Activated T-helper 1 cell treated with anti-CD3 and anti-CD28 coated beads, Interleukin-12 subunit alpha, Interleukin-12 subunit beta, Interleukin-2, Interleukin-4 antibody, amounts not matched to agents 30 ng/mL and 10 ng/mL and 1 ng/mL, durations not matched to agents 14 hours and 24 hours and 36 hours (primary cell): ENCODE data around the gene MCCC1. TPM values are rescaled to one million over a fixed set of nuclear protein-coding genes. Genes with fewer than 3 reads are reported as not detected.
A peak's percentile ranks its signal among the peaks of the same experiment; 100 is the strongest.

ENCODE experiments used
- DNase-seq: peaks from one replicate; pipeline ENCODE4 v3.0.0; 2021; ENCODE audit warnings: low spot score
- H3K27ac Mint-ChIP-seq: one replicate; pipeline ENCODE4 v1.8.0; 2021; ENCODE audit warnings: mild to moderate bottlenecking, mixed read lengths
- H3K27me3 Mint-ChIP-seq: one replicate; pipeline ENCODE4 v1.8.0; 2022; ENCODE audit warnings: mild to moderate bottlenecking, moderate library complexity, mixed read lengths; ENCODE audit not compliant: insufficient read depth
- H3K36me3 Mint-ChIP-seq: one replicate; pipeline ENCODE4 v1.8.0; 2021; ENCODE audit warnings: low read depth, mixed read lengths
- H3K4me1 Mint-ChIP-seq: one replicate; pipeline ENCODE4 v1.8.0; 2021; ENCODE audit warnings: low read depth, mixed read lengths
- H3K4me3 Mint-ChIP-seq: one replicate; pipeline ENCODE4 v1.8.0; 2021; ENCODE audit warnings: mild to moderate bottlenecking, moderate library complexity, mixed read lengths
- H3K9me3 Mint-ChIP-seq: one replicate; pipeline ENCODE4 v1.8.0; 2021; ENCODE audit warnings: mixed read lengths
- intact Hi-C: fragments of 100-400 bp; cut with micrococcal nuclease; formaldehyde crosslinking; loops from one replicate; pipeline ENCODE4 v1.15.1; 2024
- total RNA-seq: library from RNA; stranded (reverse); gene quantifications from 2 replicates; pipeline ENCODE4 v1.2.3, GENCODE V29; 2022

Gene MCCC1
- total RNA-seq, 1 donor from 2014 or later, result 27.3 TPM

- no peaks in the 10 kb centered on the region for H3K27me3 Mint-ChIP-seq
- no peak overlapping the region for H3K27ac Mint-ChIP-seq
- intact Hi-C loops, result no loop called here
- no peaks in the 10 kb centered on the region for H3K9me3 Mint-ChIP-seq
- peaks cover 6% of the 10 kb centered on the region for H3K36me3 Mint-ChIP-seq
- peaks cover 16% of the 10 kb centered on the region for H3K4me1 Mint-ChIP-seq
- no peak overlapping the region for H3K4me3 Mint-ChIP-seq
- no peak for DNase-seq
Measured at GRCh38 chr3:182983876-182984275, 115.4 kb downstream of the MCCC1 start.

GRCh38 chr3:182981038-182981380, 118.3 kb downstream of the MCCC1 start:
- Mint-ChIP-seq H3K9me3 (no peaks in the 10 kb centered on the region), H3K4me1 (peaks cover 26% of the 10 kb centered on the region), H3K27ac (peak overlapping the region; percentile 90), H3K4me3 (peak overlapping the region; percentile 82), H3K36me3 (peaks cover 6% of the 10 kb centered on the region), H3K27me3 (no peaks in the 10 kb centered on the region)
- intact Hi-C loops, result loop anchor here (2.0 kb wide), 1 partner anchor 186 kb away; no protein-coding TSS in a partner anchor
- DNase-seq, result no peak

- Mint-ChIP-seq H3K4me3 (peak within 1 kb of the TSS; percentile 95), H3K9me3 (no peaks in the 10 kb centered on the region), H3K36me3 (peaks cover 6% of the 10 kb centered on the region), H3K27me3 (no peaks in the 10 kb centered on the region), H3K27ac (peak within 1 kb of the TSS; percentile 90), H3K4me1 (peaks cover 26% of the 10 kb centered on the region)
- intact Hi-C loops, result loop anchor here (1.0 to 2.0 kb wide), 2 partner anchors 119 to 186 kb away; partner anchors contain the start of gene MCCC1
- peak; percentile 89 for DNase-seq
Measured at GRCh38 chr3:182980204-182981037, 118.9 kb downstream of the MCCC1 start, which contains the start of gene DCUN1D1. TSS of gene DCUN1D1 (minus strand) at chr3:182980538. CDS start at chr3:182980489, 49 bp downstream.

DNA sequence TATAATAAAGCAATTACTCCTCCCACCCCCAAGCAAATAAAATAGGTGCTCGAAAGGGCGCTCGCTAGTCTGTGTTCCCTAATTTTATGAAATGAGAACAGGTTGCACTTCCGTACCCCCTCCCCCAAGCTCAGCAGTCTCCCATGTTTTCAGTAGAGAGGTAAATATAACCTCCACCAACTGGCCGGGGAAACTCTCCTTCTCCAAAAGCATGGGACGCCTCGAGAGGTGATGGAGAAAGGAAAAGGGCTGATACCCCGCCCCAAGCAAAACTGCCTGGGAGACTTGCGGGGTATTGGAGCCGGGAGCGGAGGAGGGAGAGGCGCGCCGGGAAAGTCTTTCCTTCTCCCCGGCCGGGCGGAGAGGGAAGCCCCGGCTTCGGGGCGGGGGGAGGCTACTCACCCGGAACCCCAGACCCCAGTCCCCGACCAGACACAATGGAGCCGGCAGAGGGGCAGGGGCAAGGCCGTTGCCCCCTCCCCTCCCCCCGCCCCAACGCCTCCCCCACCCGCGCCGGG, 119.6 kb downstream of the MCCC1 start:
- peak overlapping the region; percentile 95 for H3K4me3 Mint-ChIP-seq
- no peaks in the 10 kb centered on the region for H3K9me3 Mint-ChIP-seq
- H3K27me3 Mint-ChIP-seq, result no peaks in the 10 kb centered on the region
- no peak for DNase-seq
- intact Hi-C loops, result loop anchor here (1.0 to 2.0 kb wide), 3 partner anchors 12 to 185 kb away; partner anchors contain the start of gene MCCC1
- peak overlapping the region; percentile 87 for H3K27ac Mint-ChIP-seq
- peaks cover 26% of the 10 kb centered on the region for H3K4me1 Mint-ChIP-seq
- H3K36me3 Mint-ChIP-seq, result peaks cover 6% of the 10 kb centered on the region

GRCh38 chr3:182979103-182979673, 120.1 kb downstream of the MCCC1 start:
- Mint-ChIP-seq H3K9me3 (no peaks in the 10 kb centered on the region), H3K4me1 (peaks cover 26% of the 10 kb centered on the region), H3K27me3 (no peaks in the 10 kb centered on the region), H3K4me3 (peak overlapping the region; percentile 95), H3K27ac (peak overlapping the region; percentile 87), H3K36me3 (peaks cover 6% of the 10 kb centered on the region)
- intact Hi-C loops, result loop anchor here (1.0 kb wide), 1 partner anchor 12 kb away; no protein-coding TSS in a partner anchor
- no peak for DNase-seq

- no peaks in the 10 kb centered on the region for H3K9me3 Mint-ChIP-seq
- H3K27ac Mint-ChIP-seq, result no peak overlapping the region
- peak overlapping the region; percentile 95 for H3K4me3 Mint-ChIP-seq
- DNase-seq, result no peak
- intact Hi-C loops, result no loop called here
- no peaks in the 10 kb centered on the region for H3K27me3 Mint-ChIP-seq
- peaks cover 26% of the 10 kb centered on the region for H3K4me1 Mint-ChIP-seq
- H3K36me3 Mint-ChIP-seq, result peaks cover 6% of the 10 kb centered on the region
Measured at GRCh38 chr3:182978387-182978786, 120.9 kb downstream of the MCCC1 start.

DNA sequence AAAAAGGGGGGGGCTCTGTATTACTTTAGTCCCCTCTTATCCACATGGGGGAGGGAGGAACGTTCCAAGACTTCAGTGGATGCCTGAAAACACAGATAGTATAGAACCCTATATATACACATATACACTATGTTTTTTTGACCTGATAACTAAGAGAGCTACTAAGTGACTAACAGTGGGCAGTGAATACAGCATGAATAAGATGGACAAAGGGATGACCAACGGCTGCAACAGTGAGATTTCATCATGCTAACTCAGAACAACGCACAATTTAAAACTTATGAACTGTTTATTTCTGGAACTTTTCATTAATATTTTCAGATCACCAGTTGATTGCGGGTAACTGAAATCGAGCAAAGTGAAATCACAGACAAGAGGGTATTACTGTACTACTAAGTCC, 126.2 kb downstream of the MCCC1 start:
- Mint-ChIP-seq H3K27me3 (no peaks in the 10 kb centered on the region), H3K9me3 (no peaks in the 10 kb centered on the region), H3K4me3 (no peak overlapping the region), H3K27ac (no peak overlapping the region), H3K4me1 (peaks cover 38% of the 10 kb centered on the region), H3K36me3 (peaks cover 5% of the 10 kb centered on the region)
- DNase-seq, result no peak
- intact Hi-C loops, result no loop called here

- no peak overlapping the region for H3K27ac Mint-ChIP-seq
- peaks cover 7% of the 10 kb centered on the region for H3K36me3 Mint-ChIP-seq
- peaks cover 44% of the 10 kb centered on the region for H3K4me1 Mint-ChIP-seq
- intact Hi-C loops, result no loop called here
- H3K4me3 Mint-ChIP-seq, result no peak overlapping the region
- no peaks in the 10 kb centered on the region for H3K9me3 Mint-ChIP-seq
- DNase-seq, result no peak
- H3K27me3 Mint-ChIP-seq, result no peaks in the 10 kb centered on the region
Measured at GRCh38 chr3:182972387-182972786, 126.9 kb downstream of the MCCC1 start.

GRCh38 chr3:182971637-182972036, 127.7 kb downstream of the MCCC1 start:
- H3K27me3 Mint-ChIP-seq, result no peaks in the 10 kb centered on the region
- intact Hi-C loops, result no loop called here
- H3K4me3 Mint-ChIP-seq, result no peak overlapping the region
- H3K4me1 Mint-ChIP-seq, result peaks cover 50% of the 10 kb centered on the region
- no peak for DNase-seq
- H3K9me3 Mint-ChIP-seq, result no peaks in the 10 kb centered on the region
- H3K36me3 Mint-ChIP-seq, result peaks cover 11% of the 10 kb centered on the region
- H3K27ac Mint-ChIP-seq, result no peak overlapping the region

DNA sequence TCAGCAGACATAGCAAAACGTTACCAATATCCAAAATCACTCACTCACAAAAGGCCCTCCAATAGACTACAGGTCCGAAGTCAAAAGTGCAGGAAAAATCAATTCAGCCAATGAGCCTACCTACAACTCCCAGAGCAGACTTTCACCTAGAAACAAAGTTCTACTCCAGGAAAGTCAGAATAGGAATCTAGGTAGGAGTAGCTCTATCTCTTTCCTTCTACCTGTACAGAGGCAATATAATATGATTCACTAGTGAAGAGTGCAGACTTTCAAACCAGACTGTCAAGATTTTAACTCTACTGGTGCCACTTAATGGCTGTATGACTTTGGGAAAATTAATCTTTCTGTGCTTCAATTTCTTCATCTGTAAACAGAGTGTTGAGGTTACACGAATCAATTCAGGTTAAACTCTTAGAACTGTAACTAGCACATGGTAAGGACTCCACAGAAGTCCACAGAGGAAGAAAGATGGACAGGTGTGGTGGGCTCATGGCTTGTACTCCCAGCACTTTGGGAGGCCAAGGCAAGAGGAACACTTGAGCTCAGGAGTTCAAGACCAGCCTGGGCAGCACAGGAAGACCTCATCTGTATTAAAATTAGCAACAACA, 128.4 kb downstream of the MCCC1 start:
- intact Hi-C loops, result no loop called here
- Mint-ChIP-seq H3K27ac (peak overlapping the region; percentile 13), H3K27me3 (no peaks in the 10 kb centered on the region), H3K4me3 (no peak overlapping the region), H3K9me3 (no peaks in the 10 kb centered on the region), H3K4me1 (peaks cover 51% of the 10 kb centered on the region), H3K36me3 (peaks cover 11% of the 10 kb centered on the region)
- DNase-seq, result no peak

- Mint-ChIP-seq H3K4me1 (peaks cover 60% of the 10 kb centered on the region), H3K9me3 (no peaks in the 10 kb centered on the region), H3K27ac (no peak overlapping the region), H3K27me3 (no peaks in the 10 kb centered on the region), H3K4me3 (no peak overlapping the region), H3K36me3 (peaks cover 11% of the 10 kb centered on the region)
- intact Hi-C loops, result loop anchor here (5.0 to 10.0 kb wide), 3 partner anchors 127 to 315 kb away; partner anchors contain the start of gene MCCC1
- no peak for DNase-seq
Measured at GRCh38 chr3:182969853-182970252, 129.4 kb downstream of the MCCC1 start.

DNA sequence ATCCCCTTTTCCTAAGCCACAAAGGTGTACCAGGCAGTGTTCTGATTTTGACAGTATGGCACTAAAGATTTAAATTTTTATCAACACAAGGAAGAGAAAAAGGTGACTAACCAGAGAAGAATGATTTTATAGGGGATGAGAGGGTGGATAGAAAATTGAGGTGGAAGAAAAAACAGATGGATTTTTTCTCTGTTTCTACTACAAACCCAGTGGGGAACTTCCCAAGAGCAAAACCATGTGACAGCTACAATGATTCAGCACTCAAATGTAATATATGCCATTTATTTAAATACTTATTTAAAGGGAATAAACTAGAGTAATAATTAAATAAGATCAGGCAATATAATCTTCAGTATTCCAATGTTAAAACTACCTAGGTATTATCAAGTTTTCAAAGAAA, 130.0 kb downstream of the MCCC1 start:
- Mint-ChIP-seq H3K4me3 (no peak overlapping the region), H3K27me3 (no peaks in the 10 kb centered on the region), H3K4me1 (peaks cover 60% of the 10 kb centered on the region), H3K9me3 (no peaks in the 10 kb centered on the region), H3K36me3 (peaks cover 11% of the 10 kb centered on the region), H3K27ac (peak overlapping the region; percentile 41)
- DNase-seq, result no peak
- intact Hi-C loops, result loop anchor here (5.0 to 10.0 kb wide), 3 partner anchors 128 to 316 kb away; partner anchors contain the start of gene MCCC1
